H9 (cell line): ENCODE results near the gene MBP. TPM values are rescaled to one million over a fixed set of nuclear protein-coding genes. Genes with fewer than 3 reads are reported as not detected.

ENCODE experiments used
- DNase-seq: peaks from one replicate; pipeline ENCODE4 v3.0.0-alpha.2; 2017
- H2AFZ ChIP-seq: one replicate; pipeline ENCODE4 v1.6.1; 2013; ENCODE audit warnings: mild to moderate bottlenecking, low read length, control low read depth, moderate library complexity
- H2AK5ac ChIP-seq: 2 replicates; pipeline ENCODE4 v1.6.1; 2013; ENCODE audit warnings: low read length, control low read depth, mixed read lengths; ENCODE audit not compliant: insufficient read length
- H2BK120ac ChIP-seq: one replicate; pipeline ENCODE4 v1.6.1; 2013; ENCODE audit warnings: low read depth, mild to moderate bottlenecking, low read length, control low read depth, inconsistent platforms; ENCODE audit not compliant: poor library complexity, severe bottlenecking
- H2BK12ac ChIP-seq: 2 replicates; pipeline ENCODE4 v1.6.1; 2013; ENCODE audit warnings: low read length, control low read depth, mixed read lengths, low read depth; ENCODE audit not compliant: insufficient read length
- H2BK15ac ChIP-seq: 2 replicates; pipeline ENCODE4 v1.6.1; 2013; ENCODE audit warnings: low read depth, low read length, control low read depth
- H2BK20ac ChIP-seq: one replicate; pipeline ENCODE4 v1.6.1; 2013; ENCODE audit warnings: low read depth, mild to moderate bottlenecking, low read length, control low read depth, inconsistent platforms; ENCODE audit not compliant: poor library complexity, severe bottlenecking
- H2BK5ac ChIP-seq: 2 replicates; pipeline ENCODE4 v1.6.1; 2013; ENCODE audit warnings: low read length, control low read depth, mixed read lengths; ENCODE audit not compliant: insufficient read length
- H3K14ac ChIP-seq: 2 replicates; pipeline ENCODE4 v1.6.1; 2013; ENCODE audit warnings: low read length, control low read depth; ENCODE audit not compliant: insufficient read depth
- H3K18ac ChIP-seq: 2 replicates; pipeline ENCODE4 v1.6.1; 2013; ENCODE audit warnings: low read depth, mild to moderate bottlenecking, mixed read lengths, low read length, control low read depth; ENCODE audit not compliant: insufficient read length
- H3K23ac ChIP-seq: 2 replicates; pipeline ENCODE4 v1.6.1; 2013; ENCODE audit warnings: low read length, control low read depth, mixed read lengths, low read depth; ENCODE audit not compliant: insufficient read length
- H3K23me2 ChIP-seq: 2 replicates; pipeline ENCODE4 v1.6.1; 2013; ENCODE audit warnings: low read depth, mild to moderate bottlenecking, mixed read lengths, low read length, control low read depth; ENCODE audit not compliant: insufficient read length, poor library complexity, severe bottlenecking
- H3K27ac ChIP-seq: 2 replicates; pipeline ENCODE4 v1.5.1; 2013; ENCODE audit warnings: low read length, control low read depth, mixed read lengths, low read depth; ENCODE audit not compliant: insufficient read length
- H3K27me3 ChIP-seq: 2 replicates; pipeline ENCODE4 v1.6.1; 2013; ENCODE audit warnings: low read length, control low read depth, inconsistent platforms; ENCODE audit not compliant: insufficient read depth
- H3K4ac ChIP-seq: 2 replicates; pipeline ENCODE4 v1.6.1; 2013; ENCODE audit warnings: low read depth, mild to moderate bottlenecking, control low read depth, inconsistent platforms, low read length, moderate library complexity
- H3K4me1 ChIP-seq: 2 replicates; pipeline ENCODE4 v1.6.1; 2013; ENCODE audit warnings: low read length, control low read depth, inconsistent platforms; ENCODE audit not compliant: insufficient read depth
- H3K4me2 ChIP-seq: 2 replicates; pipeline ENCODE4 v1.6.1; 2013; ENCODE audit warnings: low read length, control low read depth, mixed read lengths; ENCODE audit not compliant: insufficient read length, insufficient read depth
- H3K56ac ChIP-seq: 2 replicates; pipeline ENCODE4 v1.6.1; 2013; ENCODE audit warnings: low read depth, mild to moderate bottlenecking, mixed read lengths, low read length, control low read depth; ENCODE audit not compliant: insufficient read length
- H3K79me1 ChIP-seq: 2 replicates; pipeline ENCODE4 v1.6.1; 2013; ENCODE audit warnings: low read depth, mild to moderate bottlenecking, moderate library complexity, low read length, control low read depth, inconsistent platforms; ENCODE audit not compliant: insufficient read depth, poor library complexity, severe bottlenecking
- H3K79me2 ChIP-seq: 2 replicates; pipeline ENCODE4 v1.6.1; 2013; ENCODE audit warnings: low read length, control low read depth, inconsistent platforms; ENCODE audit not compliant: insufficient read depth
- H3K9ac ChIP-seq: 2 replicates; pipeline ENCODE4 v1.6.1; 2013; ENCODE audit warnings: low read length, control low read depth, mixed read lengths; ENCODE audit not compliant: insufficient read length; ENCODE audit errors: extremely low read depth
- H3K9me3 ChIP-seq: one replicate; pipeline ENCODE4 v1.6.1; 2013; ENCODE audit warnings: low read depth, low read length, inconsistent platforms; ENCODE audit not compliant: control insufficient read depth
- H3T11ph ChIP-seq: one replicate; pipeline ENCODE4 v1.6.1; 2013; ENCODE audit warnings: mild to moderate bottlenecking, low read length, control low read depth, inconsistent platforms
- H4K20me1 ChIP-seq: one replicate; pipeline ENCODE4 v1.6.1; 2013; ENCODE audit not compliant: control insufficient read depth, insufficient read length, insufficient read depth
- H4K5ac ChIP-seq: 2 replicates; pipeline ENCODE4 v1.6.1; 2013; ENCODE audit warnings: low read depth, mild to moderate bottlenecking, mixed read lengths, low read length, control low read depth; ENCODE audit not compliant: insufficient read length
- H4K8ac ChIP-seq: replicated peaks from 2 replicates; pipeline ENCODE4 v1.6.1; 2013; ENCODE audit warnings: low read length, control low read depth, mixed read lengths, low read depth; ENCODE audit not compliant: insufficient read length
- H4K91ac ChIP-seq: 2 replicates; pipeline ENCODE4 v1.6.1; 2013; ENCODE audit warnings: low read depth, mild to moderate bottlenecking, moderate library complexity, mixed read lengths, low read length, control low read depth; ENCODE audit not compliant: insufficient read length
- H3K27ac Mint-ChIP-seq, 3 experiments: 2 replicates in 2 of 3; 3 replicates in 1 of 3; pipeline ENCODE4 v1.8.0; 2020 to 2021; ENCODE audit warnings: mixed read lengths in 3 of 3, mild to moderate bottlenecking in 1 of 3, moderate library complexity in 1 of 3
- H3K27me3 Mint-ChIP-seq: 2 replicates; pipeline ENCODE4 v1.8.0; 2021; ENCODE audit warnings: low read depth, mild to moderate bottlenecking, moderate library complexity, mixed read lengths
- H3K36me3 Mint-ChIP-seq, 3 experiments: 2 replicates in 2 of 3; 3 replicates in 1 of 3; pipeline ENCODE4 v1.8.0; 2020 to 2021; ENCODE audit warnings: low read depth in 3 of 3, mixed read lengths in 3 of 3; ENCODE audit not compliant: insufficient read depth in 1 of 3
- H3K4me1 Mint-ChIP-seq, 2 experiments: 2 replicates each; pipeline ENCODE4 v1.8.0; 2020; ENCODE audit warnings: mixed read lengths in 2 of 2
- H3K4me3 Mint-ChIP-seq, 2 experiments: 2 replicates in 1 of 2; 3 replicates in 1 of 2; pipeline ENCODE4 v1.8.0; 2020 to 2021; ENCODE audit warnings: mild to moderate bottlenecking in 2 of 2, mixed read lengths in 2 of 2, moderate library complexity in 1 of 2
- H3K9me3 Mint-ChIP-seq, 2 experiments: 2 replicates in 1 of 2; 3 replicates in 1 of 2; pipeline ENCODE4 v1.8.0; 2020; ENCODE audit warnings: mild to moderate bottlenecking in 2 of 2, mixed read lengths in 2 of 2, moderate library complexity in 1 of 2
- WGBS: extraction: QIAGEN DNeasy Blood & Tissue Kit; methylation state at CpG from one replicate; pipeline ENCODE4 v1.1.7; 2013; ENCODE audit warnings: missing lambda C conversion rate, low lambda C conversion rate, mixed read lengths; ENCODE audit not compliant: insufficient read length; ENCODE audit errors: extremely low coverage; 5-methylcytosine and 5-hydroxymethylcytosine counted together
- total RNA-seq: library from RNA; stranded (reverse); gene quantifications from 2 replicates; pipeline ENCODE4 v1.2.1, GENCODE V29; 2021
- TF ChIP-seq, protein P1 (sequence below): fragments of 200-600 bp; sonication (generic); conservative IDR thresholded peaks from 3 replicates; pipeline ENCODE4 v1.8.0; 2021; ENCODE audit warnings: antibody characterized with exemption, mild to moderate bottlenecking

Gene MBP
- total RNA-seq, 1 experiment from 2014 or later, result 8.6 TPM

DNA sequence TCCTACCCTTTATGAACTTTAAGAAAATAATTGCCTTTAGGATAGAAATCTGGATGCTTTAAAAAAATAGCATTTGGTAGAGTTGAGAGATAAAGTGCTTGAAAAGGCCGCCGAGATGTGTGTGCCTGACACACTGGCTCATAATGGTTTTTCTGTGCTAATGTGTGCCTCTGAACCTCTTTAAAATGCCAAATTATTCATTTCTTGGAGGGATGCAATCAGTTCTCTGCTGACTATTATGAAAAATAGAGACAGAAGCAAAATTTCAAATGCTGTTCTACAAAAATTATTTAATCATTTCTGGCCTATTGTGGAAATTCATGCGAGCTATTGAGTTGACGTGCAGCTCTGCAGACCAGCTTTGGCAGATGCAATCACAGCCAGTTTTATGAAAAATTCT is 18.0 kb upstream of the MBP start:
- H3K27me3 Mint-ChIP-seq, result peaks cover 3% of the 10 kb centered on the region; the same call in 1 of the 2 replicates
- peaks cover 4 to 8% of the 10 kb centered on the region in 2 experiments; a peak in 3 of 5 replicates for H3K9me3 Mint-ChIP-seq
- no peak overlapping the region for H2BK15ac ChIP-seq
- no peak overlapping the region for H2BK120ac ChIP-seq
- no peaks in the 10 kb centered on the region for H3K79me2 ChIP-seq
- no peak overlapping the region for H3K4ac ChIP-seq
- no CpG with 5 or more reads among the region's 4 CpGs for WGBS
- no peaks in the 10 kb centered on the region for H3K23me2 ChIP-seq
- no peaks in the 10 kb centered on the region for H4K20me1 ChIP-seq
- no peak overlapping the region for H2BK5ac ChIP-seq
- H3K4me1 ChIP-seq, result no peaks in the 10 kb centered on the region
- H3K56ac ChIP-seq, result no peak overlapping the region
- H3K4me1 Mint-ChIP-seq, result peaks cover 5 to 9% of the 10 kb centered on the region in 2 experiments; a peak in 3 of 4 replicates
- H4K8ac ChIP-seq, result no peak overlapping the region
- H3K4me2 ChIP-seq, result no peak overlapping the region
- no peaks in the 10 kb centered on the region for H3K9me3 ChIP-seq
- no peak overlapping the region for H3K9ac ChIP-seq
- no peak overlapping the region for H3K14ac ChIP-seq
- no peak overlapping the region for H3T11ph ChIP-seq
- DNase-seq, result no peak
- H4K91ac ChIP-seq, result no peak overlapping the region
- no peak overlapping the region for H3K18ac ChIP-seq
- no peak overlapping the region for H2AK5ac ChIP-seq
- no peak overlapping the region for H2BK20ac ChIP-seq
- H3K27ac Mint-ChIP-seq, result no peak overlapping the region
- TF ChIP-seq, protein P1, sequence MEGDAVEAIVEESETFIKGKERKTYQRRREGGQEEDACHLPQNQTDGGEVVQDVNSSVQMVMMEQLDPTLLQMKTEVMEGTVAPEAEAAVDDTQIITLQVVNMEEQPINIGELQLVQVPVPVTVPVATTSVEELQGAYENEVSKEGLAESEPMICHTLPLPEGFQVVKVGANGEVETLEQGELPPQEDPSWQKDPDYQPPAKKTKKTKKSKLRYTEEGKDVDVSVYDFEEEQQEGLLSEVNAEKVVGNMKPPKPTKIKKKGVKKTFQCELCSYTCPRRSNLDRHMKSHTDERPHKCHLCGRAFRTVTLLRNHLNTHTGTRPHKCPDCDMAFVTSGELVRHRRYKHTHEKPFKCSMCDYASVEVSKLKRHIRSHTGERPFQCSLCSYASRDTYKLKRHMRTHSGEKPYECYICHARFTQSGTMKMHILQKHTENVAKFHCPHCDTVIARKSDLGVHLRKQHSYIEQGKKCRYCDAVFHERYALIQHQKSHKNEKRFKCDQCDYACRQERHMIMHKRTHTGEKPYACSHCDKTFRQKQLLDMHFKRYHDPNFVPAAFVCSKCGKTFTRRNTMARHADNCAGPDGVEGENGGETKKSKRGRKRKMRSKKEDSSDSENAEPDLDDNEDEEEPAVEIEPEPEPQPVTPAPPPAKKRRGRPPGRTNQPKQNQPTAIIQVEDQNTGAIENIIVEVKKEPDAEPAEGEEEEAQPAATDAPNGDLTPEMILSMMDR, result no peak
- no peaks in the 10 kb centered on the region for H3K79me1 ChIP-seq
- H3K4me3 Mint-ChIP-seq, result no peak overlapping the region
- no peak overlapping the region for H3K27ac ChIP-seq
- H2BK12ac ChIP-seq, result no peak overlapping the region
- H3K36me3 Mint-ChIP-seq, result peaks cover 0 to 13% (median 6%) of the 10 kb centered on the region in 3 experiments; a peak in 5 of 7 replicates
- no peak overlapping the region for H2AFZ ChIP-seq
- H3K23ac ChIP-seq, result no peak overlapping the region
- no peaks in the 10 kb centered on the region for H3K27me3 ChIP-seq
- H4K5ac ChIP-seq, result no peak overlapping the region
